Stimulated activated CD4-positive, alpha-beta T cell treated with anti-CD3 and anti-CD28 coated beads, Interleukin-2, amount 100 ng/mL, for 48 hours (primary cell): ENCODE results near the gene EXOSC5.
"Not testable (repeated sequence)": the region's sequence is repeated elsewhere in the genome, so short reads cannot be mapped to it uniquely, and the experiment has no call there.

Experiments used
- DNase-seq, 2 donors: peaks; one replicate each; pipeline ENCODE4 v3.0.0-alpha.2; 2020

The EXOSC5 gene

DNA sequence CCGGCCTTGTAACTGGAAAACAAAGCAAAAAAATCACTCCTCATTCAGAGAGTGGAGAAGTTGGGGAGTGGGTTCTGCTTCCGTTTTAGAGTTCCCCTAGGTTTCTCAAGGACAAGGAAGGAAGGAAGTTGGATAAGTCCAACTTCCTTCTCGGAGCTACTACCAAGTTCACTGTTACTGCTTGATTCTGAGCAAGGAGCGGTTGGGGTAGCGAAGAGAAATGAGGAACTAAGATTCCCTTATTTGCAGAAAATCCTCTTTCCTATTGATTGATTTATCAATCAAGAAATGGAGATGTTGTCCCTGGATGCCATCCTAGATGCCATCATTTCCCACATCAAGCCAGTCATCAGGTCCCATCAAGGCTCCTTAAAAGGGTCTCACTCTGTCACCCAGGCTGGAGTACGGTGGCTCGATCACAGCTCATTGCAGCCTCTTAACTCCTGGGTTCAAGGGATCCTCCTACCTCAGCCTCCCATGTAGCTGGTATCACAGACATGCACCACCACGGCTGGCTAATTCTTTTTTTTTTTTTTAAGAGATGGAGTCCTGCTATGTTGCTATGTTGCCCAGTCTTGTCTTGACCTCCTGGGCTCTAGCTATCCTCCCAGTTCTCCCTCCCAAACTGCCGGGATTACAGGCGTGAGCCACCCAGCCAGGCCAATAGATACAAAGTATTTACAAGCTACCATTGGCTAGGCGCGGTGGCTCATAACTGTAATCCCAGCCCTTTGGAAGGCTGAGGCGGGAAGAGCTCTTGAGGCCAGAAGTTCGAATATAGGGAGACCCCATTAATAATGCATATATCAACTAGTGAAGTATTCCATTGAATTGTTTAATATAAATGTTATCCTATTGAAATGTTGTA lies 32.4 kb downstream of the EXOSC5 start:
- no peak for DNase-seq

DNA sequence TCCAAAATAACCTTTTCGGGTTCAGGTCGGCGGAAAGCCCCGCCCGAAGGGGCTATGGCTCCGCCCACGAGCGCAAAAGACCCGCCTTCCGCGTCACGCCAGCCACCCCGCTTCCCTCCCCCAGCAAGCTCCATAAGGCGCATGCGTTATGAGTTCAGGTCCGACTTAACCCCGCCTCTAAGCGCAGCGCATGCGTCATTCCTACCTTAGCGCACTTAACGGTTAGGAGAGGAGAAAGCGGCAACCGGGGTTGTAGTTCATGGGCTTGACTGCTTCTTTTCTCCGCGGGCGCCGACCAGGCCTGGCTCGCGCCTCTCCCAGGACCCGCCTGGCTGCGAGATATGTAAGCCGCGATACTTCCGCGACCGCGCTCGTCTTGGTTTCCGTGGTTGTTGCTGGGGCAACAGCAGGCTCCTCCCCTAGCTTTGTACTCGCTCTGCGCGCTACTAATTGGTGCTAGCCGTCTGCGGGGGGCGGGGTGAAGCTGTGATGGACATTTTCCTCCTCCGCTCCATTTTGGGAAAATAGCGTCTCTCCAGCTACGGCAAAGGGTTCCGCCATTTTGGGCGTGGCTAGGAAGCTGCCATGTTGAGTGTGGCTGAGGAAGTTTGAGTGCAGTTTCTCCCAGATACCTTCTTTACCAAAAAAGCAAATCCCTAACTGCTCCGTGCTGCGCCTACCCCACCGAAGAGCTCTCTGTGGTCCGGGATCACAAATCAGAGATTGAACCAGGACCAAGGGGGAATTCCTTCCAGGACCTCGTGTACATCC lies 33.2 kb downstream of the EXOSC5 start, which contains the start of gene B9D2:
TSS of gene B9D2 (minus strand) at position 397 of the 771 bp plus-strand sequence. CDS start 630 bp downstream, outside the sequence.
- DNase-seq, result peak; percentile 93 to 95

DNA sequence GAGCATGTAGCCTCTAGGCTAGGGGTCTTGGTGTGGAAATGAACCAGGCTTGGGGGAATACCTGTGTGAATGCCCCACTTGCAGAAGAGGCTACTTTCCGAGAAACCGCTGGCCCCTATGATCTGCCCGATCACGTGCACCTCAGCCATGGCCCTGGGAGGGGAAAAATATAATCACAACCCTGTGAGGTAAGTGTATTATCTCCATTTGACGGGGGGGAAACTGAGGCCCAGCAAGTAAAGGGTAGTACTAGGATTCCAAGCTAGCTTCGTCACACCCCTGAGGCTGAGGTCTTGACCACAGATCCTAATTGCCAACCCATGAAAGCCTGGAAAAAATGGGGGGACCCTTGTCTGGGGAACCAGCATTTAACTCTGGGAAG lies 33.8 kb downstream of the EXOSC5 start:
- DNase-seq, result no peak

DNA sequence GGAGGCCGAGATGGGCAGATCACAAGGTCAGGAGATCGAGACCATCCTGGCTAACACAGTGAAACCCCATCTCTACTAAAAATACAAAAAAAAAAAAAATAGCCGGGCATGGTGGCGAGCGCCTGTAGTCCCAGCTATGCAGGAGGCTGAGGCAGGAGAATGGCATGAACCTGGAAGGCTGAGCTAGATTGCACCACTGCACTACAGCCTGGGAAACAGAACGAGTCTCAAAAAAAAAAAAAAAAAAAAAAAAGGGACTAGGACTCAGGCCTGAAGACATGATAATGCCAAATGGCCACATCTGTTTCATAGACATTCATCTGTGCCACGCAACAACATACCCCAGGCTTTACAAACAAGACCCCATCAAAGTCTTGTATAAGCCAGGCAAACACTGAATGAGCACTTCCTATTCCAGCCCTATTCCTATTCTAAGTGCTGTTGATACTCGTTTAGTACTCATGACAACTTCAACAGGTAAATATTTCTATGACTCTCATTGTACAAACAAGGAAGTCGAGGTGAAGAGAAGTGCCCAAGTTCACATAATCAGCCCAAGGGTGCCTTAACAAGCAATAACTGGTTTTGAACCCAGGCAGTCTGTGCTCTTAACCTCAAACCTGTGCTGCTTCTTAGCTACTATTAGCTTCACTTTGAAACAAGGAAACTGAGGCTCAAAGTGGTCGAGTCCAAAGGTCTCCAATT lies 34.9 kb downstream of the EXOSC5 start:
- no peak for DNase-seq

DNA sequence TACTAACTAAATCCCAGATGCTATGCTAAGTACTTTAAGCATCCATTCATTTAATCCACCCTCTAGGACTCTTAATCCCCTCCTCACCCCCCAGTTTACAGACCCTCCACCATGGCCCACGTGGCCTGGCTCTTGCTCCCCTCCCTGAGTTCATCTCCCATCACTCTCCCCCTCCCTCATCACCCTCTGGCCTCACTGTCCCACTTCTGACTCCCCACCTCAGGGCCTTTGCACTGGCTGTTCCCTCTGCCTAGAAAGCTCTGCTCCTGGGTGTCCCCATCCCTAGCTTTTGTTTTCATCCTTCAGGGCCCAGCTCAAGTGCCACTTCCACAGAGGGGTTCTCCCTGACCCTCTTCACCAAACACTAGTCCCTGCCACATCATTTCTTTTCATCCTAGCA lies 37.4 kb downstream of the EXOSC5 start:
- no peak for DNase-seq

DNA sequence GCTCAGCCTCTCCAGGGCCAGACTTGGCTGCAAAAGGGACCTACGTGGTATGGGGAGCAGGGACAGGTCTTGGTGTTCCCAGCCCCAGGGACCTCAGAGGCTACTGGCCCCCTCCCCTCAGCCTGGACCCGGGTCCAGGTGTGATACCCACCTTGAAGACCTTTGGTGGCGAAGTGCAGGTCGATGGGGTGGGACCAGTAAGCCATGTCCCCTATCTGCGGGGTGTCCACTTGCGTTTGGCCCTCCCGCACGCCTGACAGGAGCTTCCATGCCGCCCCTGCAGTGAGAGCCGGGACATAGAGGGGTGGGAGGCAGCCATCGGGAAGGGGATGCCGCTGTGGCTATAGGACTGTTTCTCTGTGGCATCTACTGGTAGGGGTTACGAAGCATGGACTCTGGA lies 39.4 kb downstream of the EXOSC5 start:
- DNase-seq, result no peak

DNA sequence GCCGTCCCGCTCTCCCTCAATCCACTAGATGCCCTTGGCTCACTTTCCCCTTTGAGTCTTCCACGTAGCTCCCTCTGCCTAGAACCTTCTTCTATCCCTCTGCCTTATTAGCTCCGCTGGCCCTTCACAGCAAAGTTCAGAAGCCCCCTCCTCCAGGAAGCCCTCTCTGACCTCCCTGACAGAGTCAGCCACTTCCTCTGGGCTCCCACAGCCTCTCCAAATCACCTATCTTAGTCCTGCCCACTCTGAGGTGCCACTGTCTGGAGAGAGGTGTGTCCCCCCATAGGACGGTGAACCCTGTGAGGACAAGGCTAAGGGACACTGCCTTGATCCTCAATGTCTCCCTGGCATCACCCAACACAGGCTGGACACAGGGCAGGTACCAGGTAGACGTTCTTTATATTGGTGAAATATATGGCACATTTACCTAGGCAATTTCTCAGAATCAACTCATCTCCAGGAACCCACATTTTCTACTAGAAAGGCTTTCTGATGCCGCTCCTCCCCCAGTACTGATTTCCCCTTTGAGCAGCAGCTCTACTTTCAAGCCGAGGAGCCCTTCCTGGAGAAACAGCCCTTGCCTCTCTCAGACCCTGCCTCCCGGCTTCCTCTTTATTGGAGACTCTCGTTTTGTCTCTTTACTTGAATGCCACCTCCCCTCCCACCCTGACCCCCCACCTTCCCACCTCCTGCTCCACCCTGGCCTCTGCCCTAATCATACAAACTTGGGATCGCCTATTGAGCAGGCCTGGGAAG lies 40.0 kb downstream of the EXOSC5 start:
- no peak for DNase-seq

DNA sequence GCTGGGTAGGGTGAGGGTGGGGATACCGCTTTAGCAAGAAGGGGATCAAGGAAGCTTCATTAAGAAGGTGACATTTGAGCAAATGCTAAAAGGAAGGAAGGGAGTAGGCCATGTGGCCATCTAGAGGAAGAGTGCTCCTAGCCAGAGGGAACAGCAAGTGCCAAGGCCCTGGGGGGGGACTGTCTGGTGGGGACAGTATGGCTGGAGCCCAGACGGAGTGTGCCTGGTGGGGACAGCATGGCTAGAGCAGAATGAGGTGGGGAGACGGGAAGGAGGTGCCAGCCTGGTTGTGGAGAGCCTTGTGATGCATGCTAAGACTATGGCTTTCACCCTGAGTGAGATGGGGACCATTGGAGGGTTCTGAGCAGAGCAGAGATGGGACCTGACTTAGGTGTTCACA lies 41.4 kb downstream of the EXOSC5 start:
- DNase-seq, result no peak

DNA sequence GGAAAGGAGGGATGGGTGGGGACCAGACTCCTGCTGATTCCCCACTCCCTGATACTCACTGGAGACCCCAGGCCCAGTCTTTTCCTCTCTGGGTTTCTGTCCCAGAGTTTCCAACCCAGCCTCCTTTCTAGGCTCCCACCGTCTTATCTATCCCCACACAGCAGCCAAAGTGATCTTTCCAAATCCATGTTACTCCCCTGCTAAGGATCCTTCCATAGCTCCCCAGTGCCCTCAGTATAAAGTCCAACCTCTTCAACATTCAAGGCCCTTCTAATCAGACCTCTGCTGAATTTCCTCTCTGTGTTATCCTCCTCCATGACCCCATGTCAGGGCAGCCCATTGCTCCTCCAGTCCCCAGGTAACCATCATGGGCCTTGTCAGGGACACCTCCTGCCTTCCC lies 42.1 kb downstream of the EXOSC5 start:
- DNase-seq, result no peak

DNA sequence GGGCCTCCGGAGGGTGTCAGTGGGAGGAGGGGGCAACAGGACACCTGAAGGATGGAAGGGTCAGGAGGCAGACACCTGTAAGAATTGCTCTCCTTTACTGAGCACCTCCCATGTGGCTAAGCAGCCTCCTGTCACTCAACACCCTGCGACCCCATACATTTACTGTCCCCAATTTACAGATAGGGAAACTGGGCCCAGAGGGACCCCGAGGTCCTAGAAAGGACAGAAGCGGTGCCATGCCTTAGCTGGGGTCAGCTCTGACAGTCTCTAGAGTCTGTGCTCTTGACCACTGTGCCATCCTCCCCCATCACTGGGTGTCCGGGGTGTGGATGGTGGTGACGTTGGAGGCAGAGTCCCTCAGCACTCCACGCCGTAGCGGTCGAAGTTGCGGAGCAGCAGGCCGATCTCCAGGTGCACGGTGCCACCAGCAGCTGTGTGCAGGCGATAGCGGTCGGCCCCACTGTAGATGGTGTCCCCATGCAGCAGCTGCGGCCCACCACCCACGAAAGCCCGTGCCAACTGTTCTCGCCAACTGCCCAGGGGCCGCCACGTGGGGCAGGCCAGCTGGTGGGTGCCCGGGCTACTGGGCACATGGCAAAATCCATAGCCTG lies 42.7 kb downstream of the EXOSC5 start:
- no peak for DNase-seq

DNA sequence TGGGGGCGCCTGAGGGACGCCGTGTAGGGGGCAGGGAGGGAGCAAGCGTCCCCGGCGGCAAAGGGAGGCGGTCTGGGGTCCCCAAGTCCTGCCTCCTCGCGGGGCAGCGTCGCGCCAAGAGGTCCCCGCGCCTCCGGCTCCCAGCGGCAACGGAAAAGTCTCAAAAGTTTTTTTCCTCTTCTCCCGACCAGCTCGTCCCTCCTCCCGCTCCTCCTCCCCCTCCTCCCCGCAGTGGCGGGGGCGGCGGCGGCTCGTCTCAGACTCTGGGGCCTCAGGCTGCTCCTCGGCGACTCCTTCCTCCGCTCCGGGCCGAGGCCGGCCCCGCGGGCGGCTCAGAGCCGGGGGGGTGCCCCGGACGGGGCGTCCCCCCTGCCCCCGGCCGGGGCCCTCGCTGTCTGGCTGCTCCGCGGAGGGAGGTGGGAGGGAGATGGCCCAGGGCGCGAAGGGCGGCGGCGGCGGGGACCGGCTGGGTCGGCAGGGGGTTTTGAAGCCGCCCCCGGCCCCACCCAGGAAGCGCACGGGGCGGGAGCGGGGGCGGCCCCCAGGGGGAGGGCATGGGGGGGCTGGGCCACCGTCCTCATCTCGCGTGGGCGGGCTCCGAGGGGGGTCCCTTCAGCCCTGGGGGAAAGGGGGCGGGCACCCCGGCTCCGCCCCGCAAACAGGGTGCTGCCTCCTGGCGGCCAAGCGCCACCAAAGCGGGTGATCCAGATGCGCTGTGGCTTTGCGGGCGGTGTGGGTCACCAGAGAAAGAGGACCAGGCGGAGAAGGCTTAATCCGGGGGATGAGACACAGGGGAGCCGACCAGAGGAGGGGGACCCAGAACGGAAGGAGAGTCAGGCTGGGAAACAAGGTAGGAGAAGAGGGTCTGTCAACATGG lies 43.5 kb downstream of the EXOSC5 start, which contains the start of gene TGFB1:
TSS of gene TGFB1 (minus strand) at position 457 of the 877 bp plus-strand sequence. CDS start 878 bp downstream, outside the sequence.
- DNase-seq, result peak; percentile 85 to 91

DNA sequence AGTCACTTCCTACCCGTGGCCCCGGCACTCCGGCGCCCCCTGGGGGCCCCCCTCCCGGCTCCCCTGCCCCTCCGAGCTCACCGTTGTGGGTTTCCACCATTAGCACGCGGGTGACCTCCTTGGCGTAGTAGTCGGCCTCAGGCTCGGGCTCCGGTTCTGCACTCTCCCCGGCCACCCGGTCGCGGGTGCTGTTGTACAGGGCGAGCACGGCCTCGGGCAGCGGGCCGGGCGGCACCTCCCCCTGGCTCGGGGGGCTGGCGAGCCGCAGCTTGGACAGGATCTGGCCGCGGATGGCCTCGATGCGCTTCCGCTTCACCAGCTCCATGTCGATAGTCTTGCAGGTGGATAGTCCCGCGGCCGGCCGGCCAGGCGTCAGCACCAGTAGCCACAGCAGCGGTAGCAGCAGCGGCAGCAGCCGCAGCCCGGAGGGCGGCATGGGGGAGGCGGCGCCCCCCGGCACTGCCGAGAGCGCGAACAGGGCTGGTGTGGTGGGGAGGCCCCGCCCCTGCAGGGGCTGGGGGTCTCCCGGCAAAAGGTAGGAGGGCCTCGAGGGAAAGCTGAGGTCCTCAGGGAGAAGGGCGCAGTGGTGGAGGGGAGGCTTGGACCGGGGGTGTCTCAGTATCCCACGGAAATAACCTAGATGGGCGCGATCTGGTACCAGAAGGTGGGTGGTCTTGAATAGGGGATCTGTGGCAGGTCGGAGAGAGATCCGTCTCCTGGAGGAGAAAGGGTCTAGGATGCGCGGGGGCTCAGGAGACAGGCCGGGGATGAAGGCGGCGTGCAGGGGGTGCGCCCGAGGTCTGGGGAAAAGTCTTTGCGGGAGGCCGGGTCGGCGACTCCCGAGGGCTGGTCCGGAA lies 44.3 kb downstream of the EXOSC5 start:
- DNase-seq, result peak; percentile 67 to 69

DNA sequence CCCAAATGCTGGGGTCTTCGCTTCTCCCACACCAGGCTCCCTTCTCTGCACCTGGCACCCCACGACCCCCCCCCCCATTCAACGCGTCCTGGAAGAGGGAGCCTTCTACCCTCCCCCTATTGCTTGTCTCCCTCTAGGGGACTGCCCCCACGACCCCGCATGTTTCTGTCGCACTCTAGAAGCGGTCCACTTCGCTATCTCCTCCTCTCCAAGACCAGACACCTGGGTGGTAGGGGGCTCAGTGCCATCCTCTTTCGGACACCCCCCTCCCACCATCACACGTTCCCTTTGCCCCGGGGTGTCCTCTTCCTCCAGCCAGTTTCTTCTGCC lies 44.9 kb downstream of the EXOSC5 start:
- DNase-seq, result no peak

DNA sequence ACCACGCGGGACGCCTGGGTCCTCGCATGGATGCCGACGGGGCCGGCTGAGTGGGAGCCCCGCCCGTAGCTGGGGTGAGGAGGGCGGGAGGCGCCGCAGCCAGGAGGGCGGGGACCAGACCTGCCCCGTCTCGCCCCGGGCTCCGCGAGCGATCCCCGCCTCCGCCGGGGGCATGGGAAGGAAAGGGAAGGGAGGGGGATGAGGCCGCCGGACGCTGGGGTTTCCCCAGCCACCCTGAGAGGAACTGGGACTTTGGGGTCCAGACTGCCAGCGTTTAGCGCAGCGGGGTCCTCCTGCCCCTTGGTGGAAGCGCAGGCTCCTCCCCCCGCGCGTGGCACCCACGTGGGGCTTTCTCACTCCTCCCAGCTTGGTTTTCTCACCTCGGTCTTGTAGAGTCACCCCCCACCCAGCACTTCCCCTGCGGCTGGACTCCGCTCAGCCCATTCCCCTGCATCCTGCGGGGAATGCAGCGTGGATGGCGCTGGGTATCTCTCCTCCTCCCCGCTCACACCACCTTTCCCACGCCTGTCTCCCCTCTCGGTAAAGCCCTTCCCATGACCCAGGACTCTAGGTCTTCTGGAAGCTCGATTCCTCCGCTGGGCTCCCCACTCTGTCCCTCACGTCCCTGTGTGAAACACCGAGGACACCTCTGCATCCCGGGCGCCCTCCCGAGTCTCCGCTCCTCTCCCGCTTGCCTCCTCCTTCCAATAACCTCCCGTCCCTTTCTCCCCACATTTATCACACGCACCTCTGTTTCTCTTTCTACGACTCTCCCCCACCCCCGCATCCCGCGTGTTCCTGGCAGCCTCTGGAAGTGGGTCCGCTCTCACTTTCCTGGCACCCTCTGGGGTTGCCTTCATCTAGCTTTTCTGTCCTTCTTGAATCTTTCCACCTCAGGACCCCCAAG lies 45.6 kb downstream of the EXOSC5 start:
- DNase-seq, result peak; percentile 64 to 72

DNA sequence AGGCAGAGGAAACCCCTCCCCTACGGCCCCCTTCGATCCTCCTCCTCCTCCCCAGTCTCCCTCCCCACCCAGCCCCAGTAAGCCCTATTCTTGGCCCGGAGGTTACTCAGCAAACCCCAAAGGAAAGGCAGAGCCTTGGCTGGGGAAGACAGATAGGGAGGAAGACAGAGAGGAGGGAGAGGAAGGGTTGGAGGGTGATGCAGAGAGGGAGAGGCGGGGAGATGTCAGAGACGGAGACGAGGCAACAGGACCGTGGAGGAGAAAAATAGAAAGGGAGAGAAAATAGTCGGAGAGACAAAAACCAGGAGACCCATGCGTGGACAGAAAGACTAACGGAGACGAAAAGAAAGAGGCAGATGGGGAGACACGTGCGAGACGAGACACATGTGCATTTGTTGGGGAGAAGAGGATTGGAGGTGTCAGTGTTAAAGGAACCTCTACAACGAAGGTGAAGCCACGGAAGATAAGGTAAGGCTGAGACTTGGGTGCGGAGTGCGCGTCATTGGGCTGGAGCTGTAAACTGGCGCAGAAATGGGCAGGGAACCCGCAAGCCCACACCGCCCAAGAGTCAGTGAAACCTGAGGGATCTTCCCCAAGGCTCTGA lies 46.3 kb downstream of the EXOSC5 start:
- DNase-seq, result no peak

DNA sequence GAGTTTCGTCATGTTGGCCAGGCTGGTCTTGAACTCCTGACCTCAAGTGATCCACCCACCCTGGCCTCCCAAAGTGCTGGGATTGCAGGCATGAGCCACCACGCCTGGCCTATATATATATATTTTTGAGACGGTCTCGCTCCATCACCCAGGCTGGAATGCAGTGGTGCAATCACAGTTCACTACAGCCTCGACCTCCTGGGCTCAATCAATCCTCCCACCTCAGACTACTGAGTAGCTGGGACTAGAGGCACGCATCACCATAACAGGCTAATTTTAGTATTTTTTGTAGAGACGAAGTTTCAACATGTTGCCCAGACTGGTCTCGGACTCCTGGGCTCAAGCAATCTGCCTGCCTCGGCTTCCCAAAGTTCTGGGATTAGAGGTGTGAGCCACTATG lies 50.2 kb downstream of the EXOSC5 start:
- not testable (repeated sequence) for DNase-seq

DNA sequence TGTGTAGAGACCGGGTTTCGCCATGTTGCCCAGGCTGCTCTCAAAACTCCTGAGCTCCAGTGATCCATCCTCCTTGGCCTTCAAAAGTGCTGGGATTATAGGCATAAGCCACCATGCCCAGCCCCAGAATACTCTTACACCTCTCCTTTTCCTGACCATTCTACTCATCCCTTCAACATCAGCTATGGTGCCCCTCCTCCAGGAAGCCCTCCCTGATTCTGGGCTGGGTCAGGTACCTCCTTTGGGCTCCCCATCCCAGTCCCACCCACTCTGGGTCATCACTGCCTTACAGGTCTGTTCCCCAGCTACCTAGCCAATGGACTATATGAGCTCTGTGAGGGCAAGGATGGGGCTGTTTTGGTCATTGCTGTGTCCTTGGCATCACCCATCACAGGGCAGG lies 53.0 kb downstream of the EXOSC5 start:
- no peak for DNase-seq

DNA sequence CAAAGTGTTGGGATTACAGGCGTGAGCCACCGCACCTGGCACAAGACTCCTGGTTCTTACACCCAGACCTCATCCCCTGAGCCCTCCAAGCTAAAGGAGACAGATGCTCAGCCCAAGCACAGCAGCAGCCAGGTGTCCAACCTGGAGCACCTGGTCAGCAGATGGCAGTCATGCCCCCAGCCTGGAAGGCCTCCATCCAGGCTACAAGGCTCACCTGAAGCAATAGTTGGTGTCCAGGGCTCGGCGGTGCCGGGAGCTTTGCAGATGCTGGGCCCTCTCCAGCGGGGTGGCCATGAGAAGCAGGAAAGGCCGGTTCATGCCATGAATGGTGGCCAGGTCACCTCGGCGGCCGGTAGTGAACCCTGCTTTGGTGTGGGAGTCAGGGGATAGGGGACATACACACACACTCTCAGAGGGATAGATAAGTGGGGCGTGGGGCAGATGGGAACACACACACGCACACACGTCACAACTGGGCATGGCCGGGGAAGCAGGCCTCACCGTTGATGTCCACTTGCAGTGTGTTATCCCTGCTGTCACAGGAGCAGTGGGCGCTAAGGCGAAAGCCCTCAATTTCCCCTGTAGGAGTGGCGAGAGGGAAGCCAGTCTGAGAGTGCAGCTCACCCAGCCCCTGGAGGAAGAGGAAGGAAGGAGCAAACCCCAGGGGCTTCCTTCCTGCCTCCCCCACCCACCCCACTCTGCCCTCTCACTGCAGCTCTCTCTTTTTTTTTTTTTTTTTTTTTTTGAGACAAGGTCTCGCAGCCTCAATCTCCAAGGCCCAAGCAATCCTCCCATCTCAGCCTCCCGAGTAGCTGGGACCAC lies 55.3 kb downstream of the EXOSC5 start:
- DNase-seq, result no peak
